Fibroblast of villous mesenchyme (primary cell): ENCODE results near the gene C5AR1. TPM values are rescaled to one million over a fixed set of nuclear protein-coding genes. Genes with fewer than 3 reads are reported as not detected.
"Not testable (repeated sequence)": the region's sequence is repeated elsewhere in the genome, so short reads cannot be mapped to it uniquely, and the experiment has no call there.

Experiments
- DNase-seq: peaks from one replicate; pipeline ENCODE4 v3.0.0-alpha.2; 2010; ENCODE audit warnings: low read depth
- H3K4me3 ChIP-seq: 2 replicates; pipeline ENCODE4 v1.5.1; 2011; ENCODE audit warnings: low read depth, mild to moderate bottlenecking, low read length
- total RNA-seq: library from RNA; depleted of rRNA; stranded (reverse); fragments of >200 nt; gene quantifications from 2 replicates; pipeline ENCODE4 v1.2.3, GENCODE V29; 2012
- TF ChIP-seq, protein P1 (sequence below): IDR thresholded peaks from 2 replicates; pipeline ENCODE4 v1.5.1; 2012; ENCODE audit warnings: low read depth, mild to moderate bottlenecking, low read length; ENCODE audit not compliant: insufficient read depth

The C5AR1 gene
- total RNA-seq, 1 donor = 0.43 TPM

DNA sequence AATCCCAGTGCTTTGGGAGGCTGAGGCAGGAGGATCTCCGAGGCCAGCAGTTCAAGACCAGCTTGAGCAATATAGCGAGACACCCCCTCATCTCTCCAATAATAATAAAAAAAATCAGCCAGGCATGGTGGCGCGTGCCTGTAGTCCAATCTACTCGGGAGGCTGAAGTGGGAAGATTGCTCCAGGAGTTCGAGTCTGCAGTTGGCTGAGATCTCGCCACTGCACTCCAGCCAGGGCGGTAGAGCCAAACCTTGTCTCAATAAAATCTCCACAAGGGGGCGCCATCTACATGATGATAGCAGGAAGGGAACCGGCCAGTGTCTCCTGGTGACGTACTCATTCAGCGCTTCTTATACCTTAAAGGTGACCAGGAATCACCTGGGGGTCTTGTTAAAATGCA is 13.6 kb upstream of the C5AR1 start:
- TF ChIP-seq, protein P1, sequence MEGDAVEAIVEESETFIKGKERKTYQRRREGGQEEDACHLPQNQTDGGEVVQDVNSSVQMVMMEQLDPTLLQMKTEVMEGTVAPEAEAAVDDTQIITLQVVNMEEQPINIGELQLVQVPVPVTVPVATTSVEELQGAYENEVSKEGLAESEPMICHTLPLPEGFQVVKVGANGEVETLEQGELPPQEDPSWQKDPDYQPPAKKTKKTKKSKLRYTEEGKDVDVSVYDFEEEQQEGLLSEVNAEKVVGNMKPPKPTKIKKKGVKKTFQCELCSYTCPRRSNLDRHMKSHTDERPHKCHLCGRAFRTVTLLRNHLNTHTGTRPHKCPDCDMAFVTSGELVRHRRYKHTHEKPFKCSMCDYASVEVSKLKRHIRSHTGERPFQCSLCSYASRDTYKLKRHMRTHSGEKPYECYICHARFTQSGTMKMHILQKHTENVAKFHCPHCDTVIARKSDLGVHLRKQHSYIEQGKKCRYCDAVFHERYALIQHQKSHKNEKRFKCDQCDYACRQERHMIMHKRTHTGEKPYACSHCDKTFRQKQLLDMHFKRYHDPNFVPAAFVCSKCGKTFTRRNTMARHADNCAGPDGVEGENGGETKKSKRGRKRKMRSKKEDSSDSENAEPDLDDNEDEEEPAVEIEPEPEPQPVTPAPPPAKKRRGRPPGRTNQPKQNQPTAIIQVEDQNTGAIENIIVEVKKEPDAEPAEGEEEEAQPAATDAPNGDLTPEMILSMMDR = peak; percentile 80
- DNase-seq = peak; percentile 84
- H3K4me3 ChIP-seq = no peak overlapping the region

DNA sequence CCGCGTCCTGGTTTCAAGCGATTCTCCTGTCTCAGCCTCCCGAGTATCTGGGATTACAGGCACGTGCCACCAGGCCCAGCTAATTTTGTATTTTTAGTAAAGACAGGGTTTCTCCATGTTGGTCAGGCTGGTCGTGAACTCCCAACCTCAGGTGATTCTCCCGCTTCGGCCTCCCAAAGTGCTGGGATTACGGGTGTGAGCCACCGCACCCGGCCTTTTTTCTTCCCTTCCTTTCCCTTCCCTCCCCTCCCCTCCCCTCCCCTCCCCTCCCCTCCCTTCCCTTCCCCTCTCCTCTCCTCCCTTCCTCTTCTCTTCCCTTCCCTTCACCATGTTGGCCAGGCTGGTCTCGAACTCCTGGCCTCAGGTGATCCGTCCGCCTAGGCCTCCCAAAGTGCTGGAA is 8.8 kb upstream of the C5AR1 start:
- not testable (repeated sequence) for DNase-seq, H3K4me3 ChIP-seq

DNA sequence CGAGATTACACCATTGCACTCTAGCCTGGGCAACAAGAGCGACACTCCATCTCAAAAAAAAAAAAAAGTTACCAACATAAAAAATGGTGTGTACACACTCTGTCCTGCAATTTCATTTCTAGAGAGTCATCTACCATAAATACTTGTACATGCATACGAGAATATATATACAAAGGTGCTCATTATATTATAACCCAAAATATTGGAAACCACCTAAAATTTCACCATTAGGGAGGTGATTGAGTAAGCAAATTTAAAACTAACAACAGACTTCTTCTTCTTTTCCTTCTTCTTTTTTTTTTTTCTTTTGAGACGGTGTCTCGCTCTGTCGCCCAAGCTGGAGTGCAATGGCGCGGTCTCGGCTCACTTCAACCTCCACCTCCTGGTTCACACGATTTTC is 7.4 kb upstream of the C5AR1 start:
- no peak for DNase-seq
- no peak overlapping the region for H3K4me3 ChIP-seq
- TF ChIP-seq, protein P1 = no peak

DNA sequence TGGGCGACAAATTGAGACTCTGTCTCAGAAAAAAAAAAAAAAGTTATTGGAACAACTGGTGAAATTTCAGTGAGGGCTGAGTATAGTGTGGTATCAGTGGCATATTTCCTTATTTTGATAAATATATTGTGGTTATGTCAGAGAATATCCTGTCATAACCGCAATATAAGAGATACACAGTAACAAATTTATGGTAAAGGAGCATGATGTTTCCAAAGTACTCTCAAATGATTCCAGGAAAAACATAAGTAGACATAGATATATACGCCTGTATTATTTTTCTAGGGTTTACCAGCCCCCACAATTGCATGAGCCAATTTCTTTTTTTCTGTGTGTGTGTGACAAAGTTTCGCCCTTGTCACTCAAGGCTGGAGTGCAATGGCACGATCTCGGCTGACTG is 5.7 kb upstream of the C5AR1 start:
- DNase-seq = no peak
- H3K4me3 ChIP-seq = no peak overlapping the region
- TF ChIP-seq, protein P1 = no peak

DNA sequence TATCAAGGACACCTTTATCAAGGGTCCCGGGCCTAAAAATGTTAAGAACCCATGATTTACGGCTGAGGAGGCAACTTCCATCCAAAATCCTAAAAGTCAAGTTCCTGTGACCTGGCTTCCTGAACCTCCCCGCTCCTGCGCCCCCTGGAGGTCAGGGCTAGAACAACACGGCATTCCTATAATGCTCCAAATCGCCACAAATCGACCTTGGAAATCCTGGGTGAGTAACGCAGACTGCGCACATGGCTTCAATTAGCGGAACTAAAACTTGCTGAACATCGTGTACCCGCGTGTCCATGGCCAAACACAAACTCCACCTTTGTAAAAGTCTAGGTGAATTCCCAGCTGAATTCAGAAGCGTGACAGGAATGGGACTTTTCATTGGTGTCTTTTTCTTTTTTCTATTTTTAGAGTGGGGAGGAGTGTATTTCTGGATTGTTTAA is 4.3 kb upstream of the C5AR1 start:
- DNase-seq = peak; percentile 95
- no peak overlapping the region for H3K4me3 ChIP-seq
- TF ChIP-seq, protein P1 = peak; percentile 98

DNA sequence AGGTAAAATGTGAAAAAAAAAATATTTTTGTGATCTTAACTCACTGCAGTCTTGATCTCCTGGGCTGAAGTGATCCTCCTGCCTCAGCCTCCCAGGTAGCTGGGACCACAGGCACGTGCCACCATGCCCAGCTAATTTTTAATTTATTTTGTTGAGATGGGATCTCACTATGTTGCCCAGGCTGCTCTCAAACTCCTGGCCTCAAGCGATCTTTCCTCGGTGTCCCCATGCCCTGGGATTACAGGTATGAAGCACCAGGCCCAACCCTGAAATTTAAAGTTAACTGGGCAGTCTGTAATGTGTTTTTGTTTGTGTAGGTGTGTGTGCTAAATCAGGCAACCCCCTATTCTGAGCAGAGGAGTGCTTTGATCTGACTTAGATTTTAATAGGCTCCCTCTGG is 3.4 kb upstream of the C5AR1 start:
- no peak for DNase-seq
- no peak overlapping the region for H3K4me3 ChIP-seq
- TF ChIP-seq, protein P1 = no peak

DNA sequence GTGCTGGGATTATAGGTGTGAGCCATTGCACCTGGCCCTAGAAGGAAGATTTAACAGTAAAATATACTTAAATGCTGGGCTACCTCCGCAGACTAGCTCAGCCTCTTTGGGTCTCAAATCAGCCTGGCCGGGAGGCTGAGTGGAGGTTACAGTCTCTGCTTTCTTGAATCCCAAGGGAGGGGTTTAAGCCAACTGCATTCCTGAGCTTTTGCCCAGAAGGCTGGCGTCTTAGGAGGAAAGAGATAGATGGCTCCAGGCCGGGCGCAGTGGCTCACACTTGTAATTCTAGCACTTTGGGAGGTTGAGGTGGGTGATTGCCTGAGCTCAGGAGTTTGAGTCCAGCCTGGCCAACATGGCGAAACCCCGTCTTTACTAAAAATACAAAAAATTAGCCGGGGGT is 623 bp upstream of the C5AR1 start:
- DNase-seq = no peak
- H3K4me3 ChIP-seq = no peak overlapping the region
- TF ChIP-seq, protein P1 = no peak

DNA sequence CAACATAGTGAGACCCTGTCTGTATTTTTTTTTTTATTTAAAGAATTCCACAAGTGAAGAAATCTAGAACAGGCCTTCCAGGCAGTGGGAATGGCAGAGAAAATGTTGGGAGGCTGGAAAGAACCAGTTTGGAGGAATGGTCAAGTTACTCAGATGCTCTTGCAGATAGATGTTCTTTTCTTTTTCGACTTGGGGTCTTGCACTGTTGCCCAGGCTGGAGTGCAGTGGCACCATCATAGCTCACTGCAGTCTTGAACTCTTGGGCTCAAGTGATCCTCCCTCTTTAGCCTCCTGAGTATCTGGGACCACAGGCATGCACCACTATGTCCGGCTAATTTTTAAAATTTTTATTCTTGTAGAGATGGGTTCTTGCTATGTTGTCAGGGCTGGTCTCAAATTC is 662 bp downstream of the C5AR1 start:
- no peak for DNase-seq
- no peak overlapping the region for H3K4me3 ChIP-seq
- TF ChIP-seq, protein P1 = no peak
